Retina (tissue), 1 donor: ENCODE data around the gene LRRC47.
"Not testable (repeated sequence)": the region's sequence is repeated elsewhere in the genome, so short reads cannot be mapped to it uniquely, and the experiment has no call there.

Experiments used
- DNase-seq: peaks from one replicate; pipeline ENCODE4 v3.0.0-alpha.2; 2016

LRRC47 gene

DNA sequence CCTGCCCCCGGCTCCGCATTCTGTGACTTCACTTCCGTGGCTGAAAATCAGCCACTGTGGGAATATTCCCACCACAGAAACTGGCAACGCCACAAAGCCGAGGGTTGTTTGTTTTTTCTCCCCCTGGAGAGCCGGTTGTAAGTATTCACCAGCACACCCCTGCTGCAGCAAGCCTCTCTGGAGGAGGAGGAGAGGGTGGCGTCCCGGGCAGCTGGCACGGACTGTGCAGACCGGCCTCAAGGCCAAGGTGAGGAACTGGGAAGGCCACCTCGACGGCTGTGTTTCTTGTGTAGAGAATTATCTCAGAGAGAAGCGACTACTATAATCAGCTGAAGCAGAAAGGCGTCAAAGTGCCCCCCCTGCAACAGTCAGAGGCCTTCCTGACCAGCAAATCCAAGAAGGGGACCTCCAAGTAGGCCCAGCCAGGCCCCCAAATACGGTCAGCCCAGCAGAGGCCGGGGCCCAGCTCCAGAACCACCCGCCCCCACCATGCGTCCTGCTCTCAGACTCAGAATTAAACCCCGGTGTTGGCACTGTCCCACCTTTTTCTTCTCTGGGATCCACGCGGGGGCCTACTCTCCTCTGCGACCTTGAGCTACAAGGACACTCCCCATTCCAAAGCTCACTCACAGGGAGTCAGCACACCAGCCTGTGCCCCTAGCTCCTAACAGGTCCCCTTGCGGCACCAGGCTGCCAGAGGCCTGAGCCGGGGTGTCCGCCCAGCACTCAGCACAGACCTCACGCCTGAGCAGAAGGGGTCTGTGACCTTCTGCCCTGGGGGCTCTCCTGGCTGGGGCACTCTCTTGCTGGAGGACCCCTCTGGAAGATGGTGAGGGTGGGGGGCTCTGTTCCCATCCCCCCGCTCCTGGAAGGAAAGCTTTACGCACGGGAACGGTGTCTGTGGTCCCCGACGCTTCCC, 24.9 kb downstream of the LRRC47 start:
- DNase-seq = no peak

DNA sequence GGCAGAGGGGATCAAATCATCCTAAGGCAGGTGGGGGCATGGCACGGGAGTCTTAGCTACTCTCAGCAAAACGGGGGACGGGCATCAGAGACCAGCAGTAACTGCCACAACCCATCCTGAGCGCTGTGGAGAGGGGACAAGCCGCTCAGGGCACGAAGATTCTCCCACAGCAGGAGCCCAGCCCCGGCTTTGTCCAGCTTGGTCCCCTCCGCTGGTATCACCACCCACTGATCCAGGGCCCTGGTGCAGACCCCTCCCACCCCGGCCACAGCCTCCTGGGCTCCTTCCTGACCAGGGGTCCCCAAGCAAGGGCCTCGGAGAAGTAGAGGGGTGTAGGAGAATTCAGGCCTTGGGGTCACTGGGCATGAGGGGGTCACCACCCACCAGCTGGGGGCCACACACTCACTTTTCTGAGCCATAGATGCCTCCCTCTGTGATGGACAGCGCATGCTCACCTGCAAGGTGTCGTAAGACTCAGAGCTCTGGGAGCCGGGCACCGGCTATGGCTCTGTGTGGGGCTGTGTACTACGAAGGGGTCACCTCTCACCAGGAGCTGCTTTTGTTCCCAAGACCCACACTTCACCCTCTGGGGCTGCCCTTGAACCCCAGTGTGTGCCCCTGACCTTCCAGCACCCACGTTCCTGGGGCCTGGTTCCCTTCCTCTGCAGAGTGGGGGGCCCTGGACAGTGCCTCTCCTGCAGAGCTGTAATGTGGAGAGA, 26.1 kb downstream of the LRRC47 start:
- no peak for DNase-seq

GRCh38 chr1:3768811-3769390, 27.4 kb downstream of the LRRC47 start:
- DNase-seq = no peak

DNA sequence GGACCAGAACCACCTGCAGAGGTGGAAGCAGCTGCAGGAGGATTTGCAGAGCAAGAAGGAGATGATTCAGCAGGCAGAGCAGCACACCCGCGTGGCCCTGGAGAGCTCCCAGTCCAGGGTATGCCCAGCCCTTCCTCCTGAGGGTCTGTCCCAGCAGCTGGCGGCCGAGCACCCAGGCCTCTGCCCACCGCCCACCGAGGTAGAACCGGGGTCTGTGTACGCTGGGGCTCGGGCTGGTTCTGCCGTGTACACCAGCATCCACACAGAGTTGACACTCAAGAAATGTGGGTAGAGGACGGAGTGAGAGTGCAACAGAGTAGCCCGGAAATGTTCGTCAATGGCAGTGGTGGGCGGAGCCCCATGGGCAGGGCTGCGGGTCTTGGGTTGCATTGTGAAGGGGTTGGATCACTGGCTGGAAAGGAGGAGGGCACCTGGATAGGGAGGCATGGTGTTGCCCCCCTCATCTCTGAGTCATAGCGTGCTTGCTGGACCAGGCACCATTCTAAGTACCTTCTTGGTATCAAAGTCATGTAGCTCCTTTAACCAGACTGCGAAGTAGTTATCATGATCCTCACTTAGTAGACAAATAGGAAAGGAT, 28.9 kb downstream of the LRRC47 start:
- no peak for DNase-seq

DNA sequence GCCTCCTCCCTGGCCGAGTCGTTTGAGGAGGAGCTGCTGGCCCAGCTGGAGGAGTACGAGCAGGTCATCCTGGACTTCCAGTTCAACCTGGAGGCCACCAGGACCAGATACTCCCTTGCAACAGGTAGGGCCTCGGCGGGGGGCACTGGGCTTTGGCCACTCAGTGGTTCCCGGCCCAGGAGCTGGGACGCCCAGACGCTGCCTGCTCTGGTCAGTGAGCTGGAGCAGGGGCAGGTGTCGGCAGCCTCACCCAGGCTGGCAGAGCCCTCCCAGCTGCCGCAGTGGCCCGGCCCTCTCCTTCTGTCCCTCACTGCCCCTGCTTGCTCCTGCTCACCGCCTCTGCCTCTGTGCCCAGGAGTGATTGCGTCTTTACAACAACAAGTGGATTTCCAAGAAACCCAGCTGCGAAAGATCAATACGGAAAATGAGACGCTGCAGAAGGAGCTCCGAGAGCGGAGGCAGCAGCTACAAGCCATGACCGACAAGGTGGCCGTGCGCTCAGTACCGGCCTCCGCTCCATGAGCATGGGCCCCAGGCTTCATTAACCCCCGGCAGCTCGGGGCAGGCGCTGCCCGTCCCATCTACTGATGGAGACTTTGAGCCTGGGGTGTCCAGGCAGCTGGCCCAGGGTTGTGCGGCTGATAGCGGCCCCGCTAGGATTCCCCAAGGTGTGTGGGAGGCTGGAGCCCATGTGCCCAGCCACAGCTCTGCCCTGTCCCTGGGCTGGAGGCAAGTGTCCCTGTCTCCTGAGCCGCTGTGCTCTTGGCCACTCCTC, 32.8 kb downstream of the LRRC47 start:
- DNase-seq = peak; percentile 28

GRCh38 chr1:3762873-3763228, 33.4 kb downstream of the LRRC47 start:
- DNase-seq = no peak

DNA sequence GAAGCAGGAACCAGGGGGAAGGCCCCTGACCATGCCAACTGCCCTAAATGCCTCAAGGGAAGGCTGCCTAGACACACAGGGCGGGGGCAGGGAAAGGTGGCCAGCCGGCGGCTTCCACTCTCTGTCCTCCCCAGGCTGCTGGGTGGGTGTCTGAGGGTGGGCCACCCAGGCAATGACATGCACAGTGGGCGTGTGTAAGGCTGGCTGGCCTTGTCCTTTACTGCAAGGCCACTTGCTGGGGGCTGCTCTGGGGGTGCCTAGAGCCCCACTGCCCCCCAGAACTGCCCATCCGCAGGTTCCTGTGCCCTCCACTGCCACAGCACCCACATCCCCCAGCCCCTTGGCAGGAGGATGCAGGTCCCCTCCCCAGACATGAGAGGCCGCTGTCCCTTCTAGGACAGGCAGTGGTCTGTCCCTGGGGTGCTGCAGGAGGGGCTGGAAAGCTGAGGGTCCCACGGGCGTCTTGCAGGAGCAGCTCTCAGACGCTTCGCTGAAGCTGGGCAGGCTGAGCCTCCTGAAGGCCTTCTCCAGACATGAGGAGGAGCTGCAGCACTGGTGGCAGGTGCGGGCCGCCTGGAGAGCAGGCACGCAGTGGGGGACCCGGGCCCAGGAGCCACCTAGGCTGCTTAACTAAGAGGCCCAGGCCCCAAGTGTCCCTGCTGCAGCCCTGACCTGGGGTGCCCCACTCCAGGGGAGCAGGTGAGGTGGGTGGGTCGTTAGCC, 34.0 kb downstream of the LRRC47 start:
- no peak for DNase-seq

DNA sequence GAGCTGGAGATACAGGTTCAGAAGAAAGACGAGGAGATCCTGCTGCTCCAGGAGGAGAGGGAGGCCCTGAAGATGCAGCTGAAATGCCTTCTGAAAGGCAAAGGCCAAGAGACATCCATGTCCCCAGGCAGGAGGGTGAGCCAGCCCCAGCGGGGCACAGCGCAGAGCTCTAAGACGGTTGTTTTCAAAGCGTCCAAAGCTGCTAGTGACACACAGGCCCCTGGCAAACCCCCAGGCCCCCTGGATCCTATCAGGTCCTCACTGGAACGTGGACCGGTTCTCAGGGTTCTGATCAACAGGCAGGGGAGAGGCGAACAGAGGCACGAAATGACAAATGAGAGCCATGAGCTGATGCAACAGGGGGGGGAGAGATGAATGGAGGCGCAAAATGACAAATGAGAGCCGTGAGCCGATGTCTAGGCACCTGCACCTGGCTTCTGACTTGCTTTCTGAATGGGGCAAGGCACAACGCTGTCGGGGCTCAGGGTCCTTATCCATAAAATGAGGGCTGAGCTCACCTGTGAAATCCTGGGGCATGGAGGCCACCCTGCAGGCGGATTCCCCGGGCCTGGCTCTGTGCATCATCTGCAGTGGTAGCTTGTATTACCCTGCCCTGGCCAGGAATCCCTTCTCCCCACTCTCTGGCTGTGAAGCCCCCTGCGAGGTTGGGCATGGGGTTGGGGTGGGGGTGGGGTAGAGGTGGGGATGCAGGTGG, 34.8 kb downstream of the LRRC47 start:
- no peak for DNase-seq

GRCh38 chr1:3759796-3760195, 36.5 kb downstream of the LRRC47 start:
- no peak for DNase-seq

GRCh38 chr1:3759164-3759563, 37.1 kb downstream of the LRRC47 start:
- DNase-seq = no peak

DNA sequence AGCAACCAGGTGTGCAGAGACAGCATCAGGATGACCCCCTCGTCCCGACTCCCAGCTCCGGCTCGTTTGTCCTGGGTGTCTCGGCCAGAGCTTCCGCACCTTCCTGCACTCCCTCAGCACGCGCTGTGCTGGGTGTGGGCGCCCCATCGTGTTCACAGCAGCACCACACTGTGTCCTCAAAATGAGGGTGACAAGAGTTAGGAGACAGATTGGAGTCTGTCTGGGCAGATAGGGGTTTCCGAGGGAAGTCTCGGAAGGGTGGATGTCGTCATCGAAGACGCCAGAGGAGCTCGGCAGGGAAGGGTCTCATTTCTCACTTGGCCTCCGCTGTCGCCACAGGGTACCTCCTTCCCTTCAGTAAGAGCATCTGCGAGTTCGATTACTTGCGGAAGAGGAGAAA, 39.9 kb downstream of the LRRC47 start:
- no peak for DNase-seq

DNA sequence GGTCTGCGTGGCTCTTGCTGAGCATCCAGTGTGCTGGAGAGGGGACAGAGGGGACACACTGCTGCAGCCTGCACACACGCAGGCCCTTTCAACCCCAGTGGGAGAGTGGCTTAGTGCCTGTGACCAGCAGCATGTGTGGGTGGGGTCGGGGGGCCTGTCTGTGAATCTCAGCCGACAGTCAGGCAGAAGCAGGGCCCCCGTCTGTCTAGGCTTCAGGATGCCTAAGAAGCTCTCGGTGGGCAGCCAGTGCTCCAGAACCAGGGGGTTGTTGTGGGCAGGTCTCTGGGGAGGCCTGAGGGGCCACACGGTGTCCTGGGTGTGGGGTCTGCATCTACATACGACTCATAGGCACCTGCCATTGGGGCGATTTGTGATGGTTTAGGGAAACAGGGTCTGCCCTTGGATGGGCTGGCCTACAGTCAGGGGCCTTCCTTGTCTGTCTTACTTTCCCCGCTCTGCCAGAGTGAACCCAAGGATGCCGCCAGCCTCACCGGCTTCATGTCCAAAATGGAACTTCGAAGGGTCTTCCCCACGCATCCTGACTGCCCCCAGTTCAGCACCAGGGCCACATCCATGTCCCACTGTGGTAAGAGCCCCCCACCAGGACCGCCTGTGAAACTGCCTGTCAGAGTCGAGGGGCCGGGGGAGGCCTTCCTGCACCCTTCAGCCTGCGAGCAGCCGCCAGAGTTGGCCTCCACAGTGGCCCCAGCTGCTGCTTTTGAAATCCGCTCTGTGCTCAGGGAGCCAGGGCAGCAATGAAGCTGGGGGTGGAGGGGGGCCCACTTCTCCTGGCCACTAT, 42.4 kb downstream of the LRRC47 start:
- no peak for DNase-seq

DNA sequence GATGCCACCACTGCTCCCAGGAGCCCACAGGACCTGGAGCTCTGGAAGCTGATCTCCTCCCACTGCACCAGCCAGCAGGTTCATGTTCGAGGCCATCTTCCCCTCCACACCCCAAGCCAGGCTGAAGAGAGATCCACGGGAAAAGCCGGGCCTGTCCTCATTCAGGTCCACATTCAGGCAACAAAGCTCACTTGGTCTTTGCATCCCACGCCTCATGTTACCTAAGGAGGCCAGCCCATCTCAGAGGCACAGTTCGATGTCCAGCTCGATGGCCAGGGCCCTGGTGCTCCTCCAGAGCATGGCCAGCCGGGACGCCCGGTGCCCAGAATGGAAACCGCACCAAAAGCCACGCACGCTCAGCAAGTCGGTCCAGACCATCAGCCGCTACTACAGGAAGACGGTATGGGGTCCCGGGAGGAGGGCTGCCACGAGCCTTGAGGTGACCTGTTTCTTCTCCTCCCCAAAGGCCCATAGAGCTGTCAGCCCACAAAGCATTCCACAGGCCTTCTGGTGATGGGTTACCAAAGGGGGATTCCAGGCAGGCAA, 43.8 kb downstream of the LRRC47 start, which contains the start of gene CCDC27:
Gene CCDC27 (plus strand): TSS at position 51 of the 546 bp plus-strand sequence. CDS start 32 bp downstream, at position 83.
- no peak for DNase-seq

GRCh38 chr1:3750741-3751140, 45.6 kb downstream of the LRRC47 start:
- no peak for DNase-seq

- no peak for DNase-seq
Measured at GRCh38 chr1:3749512-3749911, 46.8 kb downstream of the LRRC47 start.

DNA sequence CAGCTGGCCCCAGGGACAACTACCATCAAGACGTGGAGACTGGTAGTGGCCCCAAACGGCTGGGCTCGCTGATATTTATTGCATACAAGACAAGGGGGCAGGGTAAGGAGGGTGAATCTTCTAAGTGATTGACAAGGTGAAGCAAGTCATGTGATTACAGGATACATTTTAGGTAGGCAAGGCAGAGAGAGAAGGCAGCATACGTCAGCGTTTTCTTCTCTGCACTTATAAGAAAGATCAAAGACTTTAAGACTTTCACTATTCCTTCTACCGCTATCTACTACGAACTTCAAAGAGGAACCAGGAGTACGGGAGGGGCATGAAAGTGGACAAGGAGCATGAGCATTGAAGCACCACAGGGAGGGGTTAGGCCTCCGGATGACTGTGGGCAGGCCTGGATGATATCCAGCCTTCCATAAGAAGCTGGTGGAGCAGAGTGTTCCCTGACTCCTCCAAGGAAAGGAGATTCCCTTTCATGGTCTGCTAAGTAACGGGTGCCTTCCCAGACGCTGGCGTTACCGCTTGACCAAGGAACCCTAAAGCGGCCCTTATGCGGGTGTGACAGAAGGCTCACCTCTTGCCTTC, 47.9 kb downstream of the LRRC47 start:
- not testable (repeated sequence) for DNase-seq

- no peak for DNase-seq
Measured at GRCh38 chr1:3747903-3748302, 48.4 kb downstream of the LRRC47 start.

- no peak for DNase-seq
Measured at GRCh38 chr1:3747522-3747848, 48.8 kb downstream of the LRRC47 start.

DNA sequence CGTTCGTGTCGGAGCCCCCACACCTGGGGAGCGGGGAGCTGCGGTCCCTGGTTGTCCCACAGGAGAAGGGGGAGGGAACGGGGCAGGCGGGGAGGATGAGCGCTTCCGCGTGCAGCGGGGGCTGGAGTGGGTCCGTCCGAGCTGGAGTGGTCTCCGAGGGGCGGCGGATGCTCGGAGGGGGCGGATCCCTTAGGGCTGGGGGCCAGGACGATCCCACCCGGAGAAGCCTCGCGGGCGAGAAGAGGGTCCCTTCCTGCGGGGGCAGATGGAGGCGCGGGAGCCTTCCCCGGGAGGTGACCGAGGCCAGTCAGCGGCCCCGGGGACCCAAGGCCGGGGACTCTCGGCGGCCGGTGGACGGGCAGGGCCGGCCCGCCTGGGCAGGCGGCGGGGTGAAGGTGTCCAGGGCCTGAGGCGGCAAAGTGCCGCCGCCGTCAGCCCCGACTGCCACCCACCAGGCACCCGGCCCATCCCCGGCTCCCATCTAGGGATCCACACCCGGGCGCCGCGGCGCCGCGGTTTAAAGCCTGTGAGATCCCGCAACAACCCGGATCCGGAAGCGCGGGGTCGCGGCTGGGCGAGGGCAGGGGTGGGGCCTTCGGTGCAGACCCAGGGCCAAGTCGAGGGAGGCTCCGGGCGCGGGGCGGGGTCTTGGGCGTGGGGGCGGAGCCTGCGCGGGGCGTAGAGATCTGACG, 49.3 kb downstream of the LRRC47 start:
- DNase-seq = peak; percentile 89
